ENCODE results near the gene FAM3A. TPM values are rescaled to one million over a fixed set of nuclear protein-coding genes. Genes with fewer than 3 reads are reported as not detected.
"Not testable (repeated sequence)": the region's sequence is repeated elsewhere in the genome, so short reads cannot be mapped to it uniquely, and the experiment has no call there.

Gene FAM3A
- total and polyA plus RNA-seq, 12 donors: 13.5 to 115 (median 55.6) TPM

- no peaks in the 10 kb centered on the region for H3K36me3 ChIP-seq (replicated peaks in 1 of 2)
- H3K4me1 ChIP-seq (replicated peaks in 1 of 2): no peaks in the 10 kb centered on the region
- 84 to 96% (median 87%) methylated on average over 6 to 8 of the region's 8 CpGs for WGBS, 4 donors
- H3K27me3 ChIP-seq: no peaks in the 10 kb centered on the region
- TF ChIP-seq CTCF (IDR thresholded peaks at IDR 0.05): no peak
- no peak for TF ChIP-seq POLR2A (IDR thresholded peaks at IDR 0.05)
- H3K9me3 ChIP-seq (replicated peaks in 1 of 3): no peaks in the 10 kb centered on the region
- H3K4me3 ChIP-seq: no peak overlapping the region
- intact Hi-C loops (cut with DNase I): no loop called here
- H3K27ac ChIP-seq: no peak overlapping the region
- no peak for DNase-seq
These were observed 13.9 kb downstream of the FAM3A start for GRCh38 chrX:154502098-154502497.

GRCh38 chrX:154501423-154501822, 14.6 kb downstream of the FAM3A start:
- H3K9me3 ChIP-seq (replicated peaks in 1 of 3); H3K4me3 ChIP-seq; H3K27me3 ChIP-seq; H3K36me3 ChIP-seq (replicated peaks in 1 of 2); H3K4me1 ChIP-seq (replicated peaks in 1 of 2); H3K27ac ChIP-seq; intact Hi-C loops (cut with DNase I); DNase-seq: not testable (repeated sequence)
- WGBS, 4 donors: 82 to 90% (median 86%) methylated on average over 7 of the region's 7 CpGs

GRCh38 chrX:154496591-154497137, 19.4 kb downstream of the FAM3A start:
- H3K36me3 ChIP-seq (replicated peaks in 1 of 2); intact Hi-C loops (cut with DNase I); DNase-seq; H3K27ac ChIP-seq; H3K27me3 ChIP-seq; H3K4me3 ChIP-seq; H3K9me3 ChIP-seq (replicated peaks in 1 of 3); H3K4me1 ChIP-seq (replicated peaks in 1 of 2): not testable (repeated sequence)
- whole genome bisulfite sequencing, 4 donors: 67 to 87% (median 78%) methylated on average over 4 of the region's 4 CpGs

GRCh38 chrX:154495472-154495922, 20.5 kb downstream of the FAM3A start:
- no peaks in the 10 kb centered on the region for H3K9me3 ChIP-seq (replicated peaks in 1 of 3)
- intact Hi-C loops (cut with DNase I): no loop called here

GRCh38 chrX:154494715-154495114, 21.3 kb downstream of the FAM3A start:
- Histone ChIP-seq H3K27me3 (no peaks in the 10 kb centered on the region), H3K4me1 (replicated peaks in 1 of 2) (peaks cover 0 to 1% of the 10 kb centered on the region in 2 donors), H3K36me3 (replicated peaks in 1 of 2) (no peaks in the 10 kb centered on the region), H3K4me3 (no peak overlapping the region), H3K9me3 (replicated peaks in 1 of 3) (no peaks in the 10 kb centered on the region), H3K27ac (no peak overlapping the region)
- TF ChIP-seq POLR2A (IDR thresholded peaks at IDR 0.05): no peak
- no peak for TF ChIP-seq CTCF (IDR thresholded peaks at IDR 0.05)
- WGBS, 4 donors: 63 to 86% (median 77%) methylated on average over 3 of the region's 3 CpGs
- DNase-seq: no peak
- intact Hi-C loops (cut with DNase I): no loop called here

More at GRCh38 chrX:154495472-154495922, 20.5 kb downstream of the FAM3A start:
- DNase-seq: no peak
- H3K4me1 ChIP-seq (replicated peaks in 1 of 2): no peaks in the 10 kb centered on the region
- H3K36me3 ChIP-seq (replicated peaks in 1 of 2): no peaks in the 10 kb centered on the region
- H3K4me3 ChIP-seq: no peak overlapping the region
- H3K27ac ChIP-seq: no peak overlapping the region
- no peaks in the 10 kb centered on the region for H3K27me3 ChIP-seq
- WGBS, 4 donors: 69 to 79% (median 73%) methylated on average over 6 of the region's 6 CpGs
- TF ChIP-seq CTCF (IDR thresholded peaks at IDR 0.05): no peak
- TF ChIP-seq POLR2A (IDR thresholded peaks at IDR 0.05): no peak
